H7 (cell line): ENCODE data around the gene PCMTD2. TPM values are rescaled to one million over a fixed set of nuclear protein-coding genes. Genes with fewer than 3 reads are reported as not detected.
"Not testable (repeated sequence)": the region's sequence is repeated elsewhere in the genome, so short reads cannot be mapped to it uniquely, and the experiment has no call there.

Source experiments
- DNase-seq: peaks from one replicate; pipeline ENCODE4 v3.0.0; 2012
- H3K27me3 ChIP-seq: 2 replicates; pipeline ENCODE4 v1.6.0; 2011; ENCODE audit warnings: mild to moderate bottlenecking, low read length; ENCODE audit not compliant: control insufficient read depth, insufficient read depth
- H3K36me3 ChIP-seq: replicated peaks from 2 replicates; pipeline ENCODE4 v1.5.1; 2011; ENCODE audit warnings: low read length; ENCODE audit not compliant: control insufficient read depth, insufficient read depth
- H3K4me3 ChIP-seq: 2 replicates; pipeline ENCODE4 v1.5.1; 2011; ENCODE audit warnings: low read depth, mild to moderate bottlenecking, control low read depth, low read length, moderate library complexity; ENCODE audit not compliant: insufficient read depth
- total RNA-seq: library from RNA; depleted of rRNA; stranded (reverse); fragments of >200 nt; shearing (Covaris generic); gene quantifications from 2 replicates; pipeline ENCODE4 v1.2.3, GENCODE V29; 2014

Gene PCMTD2
- total RNA-seq, 1 experiment from 2014 or later, result 38.0 TPM

- H3K36me3 ChIP-seq, result no peaks in the 10 kb centered on the region
- H3K4me3 ChIP-seq, result no peak overlapping the region
- DNase-seq, result no peak
- H3K27me3 ChIP-seq, result no peaks in the 10 kb centered on the region
These were observed 26.0 kb upstream of the PCMTD2 start for GRCh38 chr20:64229507-64230061.

GRCh38 chr20:64230461-64231145, 24.9 kb upstream of the PCMTD2 start:
- no peaks in the 10 kb centered on the region for H3K36me3 ChIP-seq
- H3K27me3 ChIP-seq, result no peaks in the 10 kb centered on the region
- DNase-seq, result no peak
- no peak overlapping the region for H3K4me3 ChIP-seq

GRCh38 chr20:64231621-64232550, 23.7 kb upstream of the PCMTD2 start:
- Histone ChIP-seq H3K36me3 (no peaks in the 10 kb centered on the region), H3K4me3 (no peak overlapping the region), H3K27me3 (no peaks in the 10 kb centered on the region)
- DNase-seq, result no peak

GRCh38 chr20:64232794-64233193, 22.8 kb upstream of the PCMTD2 start:
- H3K4me3 ChIP-seq, result no peak overlapping the region
- DNase-seq, result no peak
- H3K36me3 ChIP-seq, result no peaks in the 10 kb centered on the region
- H3K27me3 ChIP-seq, result no peaks in the 10 kb centered on the region

- H3K36me3 ChIP-seq, result no peaks in the 10 kb centered on the region
- H3K27me3 ChIP-seq, result no peaks in the 10 kb centered on the region
- DNase-seq, result no peak
- no peak overlapping the region for H3K4me3 ChIP-seq
These were observed 21.8 kb upstream of the PCMTD2 start for GRCh38 chr20:64233725-64234124.

- H3K27me3 ChIP-seq, result no peaks in the 10 kb centered on the region
- no peak for DNase-seq
- H3K36me3 ChIP-seq, result no peaks in the 10 kb centered on the region
These were observed 21.2 kb upstream of the PCMTD2 start for GRCh38 chr20:64234291-64234791.

GRCh38 chr20:64234921-64235565, 20.5 kb upstream of the PCMTD2 start:
- H3K27me3 ChIP-seq, H3K36me3 ChIP-seq, DNase-seq, H3K4me3 ChIP-seq: not testable (repeated sequence)

More at GRCh38 chr20:64234291-64234791, 21.2 kb upstream of the PCMTD2 start:
- H3K4me3 ChIP-seq, result no peak overlapping the region

- DNase-seq, result no peak
- H3K27me3 ChIP-seq, result no peaks in the 10 kb centered on the region
These were observed 19.1 kb upstream of the PCMTD2 start for GRCh38 chr20:64236137-64237088.

GRCh38 chr20:64237316-64237715, 18.2 kb upstream of the PCMTD2 start:
- Histone ChIP-seq H3K36me3 (no peaks in the 10 kb centered on the region), H3K27me3 (no peaks in the 10 kb centered on the region), H3K4me3 (no peak overlapping the region)
- DNase-seq, result no peak

More at GRCh38 chr20:64236137-64237088, 19.1 kb upstream of the PCMTD2 start:
- Histone ChIP-seq H3K36me3 (no peaks in the 10 kb centered on the region), H3K4me3 (no peak overlapping the region)

GRCh38 chr20:64238115-64238825, 17.3 kb upstream of the PCMTD2 start:
- Histone ChIP-seq H3K36me3 (no peaks in the 10 kb centered on the region), H3K4me3 (no peak overlapping the region), H3K27me3 (no peaks in the 10 kb centered on the region)
- peak; percentile 43 for DNase-seq

- Histone ChIP-seq H3K27me3 (no peaks in the 10 kb centered on the region), H3K4me3 (no peak overlapping the region), H3K36me3 (no peaks in the 10 kb centered on the region)
- DNase-seq, result peak; percentile 55
These were observed 16.6 kb upstream of the PCMTD2 start for GRCh38 chr20:64238851-64239387.

- Histone ChIP-seq H3K4me3 (no peak overlapping the region), H3K27me3 (no peaks in the 10 kb centered on the region), H3K36me3 (no peaks in the 10 kb centered on the region)
- peak; percentile 31 for DNase-seq
These were observed 15.9 kb upstream of the PCMTD2 start for GRCh38 chr20:64239449-64240242.
